Subcutaneous adipose tissue (tissue), 4 donors: Measurements from ENCODE around the gene PTDSS2. TPM values are rescaled to one million over a fixed set of nuclear protein-coding genes. Genes with fewer than 3 reads are reported as not detected.

Experiments
- CTCF ChIP-seq: fragments of 450-650 bp; IDR thresholded peaks from one replicate; pipeline ENCODE4 v1.5.1; 2016; ENCODE audit warnings: low read depth, mild to moderate bottlenecking, control low read depth, antibody characterized with exemption, moderate library complexity
- total RNA-seq, 4 donors: library from RNA; depleted of rRNA; stranded (reverse); fragments of >200 nt; gene quantifications; one replicate each; pipeline ENCODE4 v1.1.0, GENCODE V29; 2016

PTDSS2 gene
- total RNA-seq, 4 donors from 2014 or later: 19.1 to 77.6 (median 26.2) TPM

- no peak for TF ChIP-seq CTCF
These were observed 18.0 kb downstream of the PTDSS2 start for GRCh38 chr11:468036-468435.

DNA sequence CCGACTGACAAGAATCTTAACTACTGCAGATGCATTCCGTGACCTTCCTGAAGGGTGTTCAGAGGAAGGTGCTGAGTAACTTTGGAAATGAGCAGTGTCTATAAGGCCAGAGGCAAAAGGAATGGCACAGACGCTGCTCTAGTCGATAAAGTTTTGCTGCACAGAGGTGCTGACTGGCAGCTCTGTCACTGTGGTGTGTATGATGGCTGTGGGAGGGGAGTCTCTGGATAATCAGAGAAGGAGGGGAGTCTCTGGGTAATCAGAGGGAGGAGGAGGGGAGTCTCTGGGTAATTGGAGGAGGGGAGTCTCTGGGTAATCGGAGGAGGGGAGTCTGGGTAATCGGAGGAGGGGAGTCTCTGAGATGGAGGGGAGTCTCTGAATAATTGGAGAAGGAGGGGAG lies 18.4 kb downstream of the PTDSS2 start:
- no peak for TF ChIP-seq CTCF

GRCh38 chr11:469684-470560 lies 19.8 kb downstream of the PTDSS2 start:
- no peak for TF ChIP-seq CTCF

- no peak for TF ChIP-seq CTCF
These were observed 21.5 kb downstream of the PTDSS2 start for GRCh38 chr11:471468-472145.

- TF ChIP-seq CTCF: no peak
These were observed 22.2 kb downstream of the PTDSS2 start for GRCh38 chr11:472272-472671.

DNA sequence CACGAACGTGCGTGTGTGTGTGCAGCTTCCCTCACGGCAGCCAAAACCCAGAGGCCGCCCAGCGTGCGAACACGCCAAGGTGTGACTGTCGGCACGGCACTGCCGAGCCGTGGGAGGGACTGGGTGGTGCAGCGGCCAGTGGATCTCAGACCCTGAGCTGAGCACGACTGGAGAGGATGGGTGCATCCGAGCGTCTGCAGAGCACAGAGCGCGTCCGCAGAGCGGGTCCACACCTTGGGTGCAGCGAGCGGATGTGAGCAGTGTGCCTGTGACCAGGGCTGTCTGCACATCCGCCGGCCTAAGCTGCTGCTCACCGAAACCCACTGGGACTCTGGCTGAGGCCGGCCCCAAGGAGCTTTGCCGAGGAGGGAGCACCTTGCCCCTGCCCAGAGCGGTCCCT lies 22.7 kb downstream of the PTDSS2 start:
- no peak for TF ChIP-seq CTCF

DNA sequence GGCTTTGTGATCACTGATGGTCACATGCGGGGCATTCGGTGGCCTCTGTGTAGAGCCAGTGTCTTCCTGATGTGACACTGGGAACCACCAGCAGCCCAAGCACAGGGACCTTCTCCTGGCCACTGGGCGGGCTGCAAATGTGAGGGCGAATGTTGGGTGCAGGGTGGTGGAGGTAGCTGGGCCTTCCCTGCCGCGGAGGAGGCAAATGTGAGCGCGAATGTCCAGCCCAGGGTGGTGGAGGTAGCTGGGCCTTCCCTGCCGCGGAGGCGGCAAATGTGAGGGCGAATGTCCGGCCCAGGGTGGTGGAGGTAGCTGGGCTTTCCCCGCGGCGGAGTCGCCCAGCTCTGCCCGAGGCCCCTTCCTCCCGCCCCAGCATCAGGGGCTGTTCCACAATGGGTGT lies 23.3 kb downstream of the PTDSS2 start:
- no peak for TF ChIP-seq CTCF
